Astrocyte (in vitro differentiated cells and primary cell): ENCODE measurements around the gene EIF2S2. TPM values are rescaled to one million over a fixed set of nuclear protein-coding genes. Genes with fewer than 3 reads are reported as not detected.

ENCODE experiments used
- DNase-seq: peaks from one replicate; pipeline ENCODE4 v3.0.0-alpha.2; 2010; ENCODE audit warnings: low read depth
- FAIRE-seq: peaks from 2 replicates; lab custom pipeline; 2011; peaks lifted over from hg19 to GRCh38; lab: Jason Lieb, UNC
- H2AFZ ChIP-seq: 2 replicates; pipeline ENCODE4 v1.6.0; 2012; ENCODE audit warnings: low read depth, low read length, inconsistent platforms
- H3K27ac ChIP-seq: 2 replicates; pipeline ENCODE4 v1.5.1; 2011; ENCODE audit warnings: low read depth, low read length, inconsistent platforms
- H3K27me3 ChIP-seq: 2 replicates; pipeline ENCODE4 v1.6.0; 2011; ENCODE audit warnings: low read length, inconsistent platforms; ENCODE audit not compliant: insufficient read depth
- H3K36me3 ChIP-seq: 2 replicates; pipeline ENCODE4 v1.5.1; 2011; ENCODE audit warnings: low read length, inconsistent platforms; ENCODE audit not compliant: insufficient read depth
- H3K4me1 ChIP-seq: 2 replicates; pipeline ENCODE4 v1.5.1; 2011; ENCODE audit warnings: low read length, inconsistent platforms; ENCODE audit not compliant: insufficient read depth
- H3K4me2 ChIP-seq: 2 replicates; pipeline ENCODE4 v1.6.0; 2012; ENCODE audit warnings: low read length, inconsistent platforms
- H3K4me3 ChIP-seq: 2 replicates; pipeline ENCODE4 v1.5.1; 2011; ENCODE audit warnings: low read depth, mild to moderate bottlenecking, low read length, inconsistent platforms; ENCODE audit not compliant: insufficient read depth
- H3K79me2 ChIP-seq: 2 replicates; pipeline ENCODE4 v1.6.0; 2012; ENCODE audit warnings: mild to moderate bottlenecking, low read length, inconsistent platforms; ENCODE audit not compliant: insufficient read depth
- H3K9ac ChIP-seq: 2 replicates; pipeline ENCODE4 v1.6.0; 2012; ENCODE audit warnings: mild to moderate bottlenecking, low read length, inconsistent platforms
- H3K9me3 ChIP-seq: 2 replicates; pipeline ENCODE4 v1.5.1; 2012; ENCODE audit warnings: low read depth, mild to moderate bottlenecking, low read length, inconsistent platforms; ENCODE audit not compliant: insufficient read depth
- H4K20me1 ChIP-seq: 2 replicates; pipeline ENCODE4 v1.6.0; 2012; ENCODE audit warnings: low read length, inconsistent platforms; ENCODE audit not compliant: insufficient read depth
- H3K27ac Mint-ChIP-seq: one replicate; pipeline ENCODE4 v1.8.0; 2021; ENCODE audit warnings: mild to moderate bottlenecking, mixed read lengths; ENCODE audit not compliant: unreplicated experiment
- H3K27me3 Mint-ChIP-seq: one replicate; pipeline ENCODE4 v1.8.0; 2021; ENCODE audit warnings: low read depth, mixed read lengths; ENCODE audit not compliant: unreplicated experiment
- H3K36me3 Mint-ChIP-seq: one replicate; pipeline ENCODE4 v1.8.0; 2021; ENCODE audit warnings: low read depth, mixed read lengths; ENCODE audit not compliant: unreplicated experiment
- H3K4me1 Mint-ChIP-seq: one replicate; pipeline ENCODE4 v1.8.0; 2021; ENCODE audit warnings: low read depth, mixed read lengths; ENCODE audit not compliant: unreplicated experiment
- H3K4me3 Mint-ChIP-seq: one replicate; pipeline ENCODE4 v1.8.0; 2021; ENCODE audit warnings: mild to moderate bottlenecking, moderate library complexity, mixed read lengths; ENCODE audit not compliant: unreplicated experiment
- H3K9me3 Mint-ChIP-seq: one replicate; pipeline ENCODE4 v1.8.0; 2021; ENCODE audit warnings: mild to moderate bottlenecking, mixed read lengths; ENCODE audit not compliant: unreplicated experiment
- EZH2 ChIP-seq: IDR thresholded peaks from 2 replicates; pipeline ENCODE4 v1.6.1; 2012; ENCODE audit warnings: mild to moderate bottlenecking, low read length, inconsistent platforms; ENCODE audit not compliant: insufficient read depth
- total RNA-seq: library from RNA; stranded (reverse); gene quantifications from 2 replicates; pipeline ENCODE4 v1.2.1, GENCODE V29; 2021
- TF ChIP-seq, protein P1 (sequence below): IDR thresholded peaks from 2 replicates; pipeline ENCODE4 v1.5.1; 2011; ENCODE audit warnings: low read depth, mild to moderate bottlenecking, inconsistent platforms, low read length, moderate library complexity; ENCODE audit not compliant: insufficient read depth

The EIF2S2 gene
- total RNA-seq, 1 donor from 2014 or later, result 122 TPM

GRCh38 chr20:34043025-34043424 is 69.0 kb downstream of the EIF2S2 start:
- Histone ChIP-seq H3K27me3 (no peaks in the 10 kb centered on the region), H3K9me3 (no peaks in the 10 kb centered on the region), H3K4me2 (no peak overlapping the region), H4K20me1 (peaks cover 99% of the 10 kb centered on the region), H3K4me3 (no peak overlapping the region), H3K4me1 (no peaks in the 10 kb centered on the region), H3K79me2 (peaks cover 93% of the 10 kb centered on the region), H2AFZ (no peak overlapping the region), H3K27ac (no peak overlapping the region), H3K36me3 (no peaks in the 10 kb centered on the region), H3K9ac (no peak overlapping the region)
- no peak overlapping the region for H3K27ac Mint-ChIP-seq
- H3K4me1 Mint-ChIP-seq, result peaks cover 10% of the 10 kb centered on the region
- H3K9me3 Mint-ChIP-seq, result no peaks in the 10 kb centered on the region
- FAIRE-seq, result no peak
- peaks cover 5% of the 10 kb centered on the region for H3K36me3 Mint-ChIP-seq
- no peak for TF ChIP-seq EZH2
- TF ChIP-seq, protein P1, sequence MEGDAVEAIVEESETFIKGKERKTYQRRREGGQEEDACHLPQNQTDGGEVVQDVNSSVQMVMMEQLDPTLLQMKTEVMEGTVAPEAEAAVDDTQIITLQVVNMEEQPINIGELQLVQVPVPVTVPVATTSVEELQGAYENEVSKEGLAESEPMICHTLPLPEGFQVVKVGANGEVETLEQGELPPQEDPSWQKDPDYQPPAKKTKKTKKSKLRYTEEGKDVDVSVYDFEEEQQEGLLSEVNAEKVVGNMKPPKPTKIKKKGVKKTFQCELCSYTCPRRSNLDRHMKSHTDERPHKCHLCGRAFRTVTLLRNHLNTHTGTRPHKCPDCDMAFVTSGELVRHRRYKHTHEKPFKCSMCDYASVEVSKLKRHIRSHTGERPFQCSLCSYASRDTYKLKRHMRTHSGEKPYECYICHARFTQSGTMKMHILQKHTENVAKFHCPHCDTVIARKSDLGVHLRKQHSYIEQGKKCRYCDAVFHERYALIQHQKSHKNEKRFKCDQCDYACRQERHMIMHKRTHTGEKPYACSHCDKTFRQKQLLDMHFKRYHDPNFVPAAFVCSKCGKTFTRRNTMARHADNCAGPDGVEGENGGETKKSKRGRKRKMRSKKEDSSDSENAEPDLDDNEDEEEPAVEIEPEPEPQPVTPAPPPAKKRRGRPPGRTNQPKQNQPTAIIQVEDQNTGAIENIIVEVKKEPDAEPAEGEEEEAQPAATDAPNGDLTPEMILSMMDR, result no peak
- no peaks in the 10 kb centered on the region for H3K27me3 Mint-ChIP-seq
- H3K4me3 Mint-ChIP-seq, result no peak overlapping the region
- no peak for DNase-seq

- DNase-seq, result no peak
These were observed 69.8 kb downstream of the EIF2S2 start for GRCh38 chr20:34042262-34042661.

GRCh38 chr20:34041226-34041625 is 70.8 kb downstream of the EIF2S2 start:
- Histone ChIP-seq H3K36me3 (no peaks in the 10 kb centered on the region), H4K20me1 (peaks cover 97% of the 10 kb centered on the region), H3K27me3 (no peaks in the 10 kb centered on the region), H3K4me3 (no peak overlapping the region), H3K9ac (no peak overlapping the region), H3K4me1 (no peaks in the 10 kb centered on the region), H3K27ac (no peak overlapping the region), H2AFZ (no peak overlapping the region), H3K4me2 (no peak overlapping the region), H3K9me3 (no peaks in the 10 kb centered on the region), H3K79me2 (peaks cover 97% of the 10 kb centered on the region)
- DNase-seq (no peak), FAIRE-seq (no peak)
- TF ChIP-seq, protein P1, result no peak
- no peak for TF ChIP-seq EZH2
- Mint-ChIP-seq H3K27ac (no peak overlapping the region), H3K36me3 (peaks cover 5% of the 10 kb centered on the region), H3K4me3 (no peak overlapping the region), H3K27me3 (no peaks in the 10 kb centered on the region), H3K4me1 (peaks cover 24% of the 10 kb centered on the region), H3K9me3 (no peaks in the 10 kb centered on the region)

More at GRCh38 chr20:34042262-34042661, 69.8 kb downstream of the EIF2S2 start:
- Histone ChIP-seq H3K4me3 (no peak overlapping the region), H3K27me3 (no peaks in the 10 kb centered on the region), H3K4me1 (no peaks in the 10 kb centered on the region), H3K27ac (no peak overlapping the region), H2AFZ (no peak overlapping the region), H3K36me3 (no peaks in the 10 kb centered on the region), H4K20me1 (peaks cover 99% of the 10 kb centered on the region), H3K9ac (no peak overlapping the region), H3K79me2 (peaks cover 93% of the 10 kb centered on the region), H3K9me3 (no peaks in the 10 kb centered on the region), H3K4me2 (no peak overlapping the region)
- peaks cover 5% of the 10 kb centered on the region for H3K36me3 Mint-ChIP-seq
- no peak for FAIRE-seq
- H3K27ac Mint-ChIP-seq, result no peak overlapping the region
- H3K27me3 Mint-ChIP-seq, result no peaks in the 10 kb centered on the region
- H3K4me1 Mint-ChIP-seq, result peaks cover 15% of the 10 kb centered on the region
- TF ChIP-seq, protein P1, result no peak
- no peak for TF ChIP-seq EZH2
- no peaks in the 10 kb centered on the region for H3K9me3 Mint-ChIP-seq
- no peak overlapping the region for H3K4me3 Mint-ChIP-seq
